ENCODE data around the gene COTL1. TPM values are rescaled to one million over a fixed set of nuclear protein-coding genes. Genes with fewer than 3 reads are reported as not detected.
A peak's percentile ranks its signal among the peaks of the same experiment; 100 is the strongest.

The COTL1 gene
- total and polyA plus RNA-seq, 4 donors: 12.0 to 59.5 (median 23.0) TPM

- TF ChIP-seq JUND (IDR thresholded peaks at IDR 0.05) (no peak), SP1 (IDR thresholded peaks at IDR 0.05) (no peak)
Observed at GRCh38 chr16:84649511-84649861, 31.6 kb upstream of the COTL1 start (continued).

- Histone ChIP-seq H3K36me3 (ENCODE audit: control insufficient read depth in 4 of 4, insufficient read depth in 3 of 4, low read depth in 1 of 4, low read length in 3 of 4) (peaks cover 6 to 23% (median 14%) of the 10 kb centered on the region in 4 donors), H3K9ac (ENCODE audit: low read depth in 1 of 2, low read length in 2 of 2) (peak overlapping the region; percentile 2 to 84), H3K27me3 (ENCODE audit: control insufficient read depth in 4 of 4, insufficient read depth in 4 of 4, low read length in 3 of 4) (no peaks in the 10 kb centered on the region), H3K4me3 (ENCODE audit: low read depth in 1 of 3, low read length in 3 of 3) (peak overlapping the region; percentile 65 to 85 (median 84)), H3K9me3 (ENCODE audit: control insufficient read depth in 4 of 4, low read length in 3 of 4) (no peaks in the 10 kb centered on the region), H3K27ac (ENCODE audit: low read depth in 1 of 2, low read length in 2 of 2) (peak overlapping the region; percentile 78 to 83), H3K4me1 (ENCODE audit: control insufficient read depth in 4 of 4, insufficient read depth in 4 of 4, low read length in 3 of 4) (peaks cover 2 to 15% (median 8%) of the 10 kb centered on the region in 4 donors)
- 2% methylated on average over 96 of the region's 96 CpGs for WGBS
- peak; percentile 48 for DNase-seq (ENCODE audit: low spot score)
- TF ChIP-seq NR2F2 (IDR thresholded peaks at IDR 0.05): peak; percentile 60
- TF ChIP-seq TAF1 (conservative IDR thresholded peaks at IDR 0.05): no peak
- peak in 1 of 2 donors; percentile 41 for TF ChIP-seq HNF4A (conservative IDR thresholded peaks at IDR 0.05)
- TF ChIP-seq EGR1 (IDR thresholded peaks at IDR 0.05; ENCODE audit: low read depth in 2 of 2): no peak
- TF ChIP-seq SP1 (IDR thresholded peaks at IDR 0.05): peak; percentile 67
- TF ChIP-seq RXRA (IDR thresholded peaks at IDR 0.05): peak; percentile 79 to 83
Observed at GRCh38 chr16:84648595-84649510, 31.0 kb upstream of the COTL1 start.

GRCh38 chr16:84647828-84648594 is 30.1 kb upstream of the COTL1 start, which contains the start of gene KLHL36:
KLHL36 (plus strand) TSS chr16:84648511; CDS start chr16:84650868, 2,357 bp downstream.
- DNase-seq (ENCODE audit: low spot score): peak; percentile 70
- no peaks in the 10 kb centered on the region for H3K9me3 ChIP-seq (ENCODE audit: control insufficient read depth in 4 of 4, low read length in 3 of 4)
- peaks cover 3 to 18% (median 14%) of the 10 kb centered on the region in 4 donors for H3K36me3 ChIP-seq (ENCODE audit: control insufficient read depth in 4 of 4, insufficient read depth in 3 of 4, low read depth in 1 of 4, low read length in 3 of 4)
- H3K4me1 ChIP-seq (ENCODE audit: control insufficient read depth in 4 of 4, insufficient read depth in 4 of 4, low read length in 3 of 4): peaks cover 2 to 21% (median 11%) of the 10 kb centered on the region in 4 donors
- 9% methylated on average over 77 of the region's 77 CpGs for WGBS
- no peaks in the 10 kb centered on the region for H3K27me3 ChIP-seq (ENCODE audit: control insufficient read depth in 4 of 4, insufficient read depth in 4 of 4, low read length in 3 of 4)
- peak within 1 kb of the TSS; percentile 78 to 83 for H3K27ac ChIP-seq (ENCODE audit: low read depth in 1 of 2, low read length in 2 of 2)
- no peak for TF ChIP-seq RAD21 (IDR thresholded peaks at IDR 0.05)
- TF ChIP-seq REST (IDR thresholded peaks at IDR 0.05): no peak
- no peak for TF ChIP-seq YY1 (IDR thresholded peaks at IDR 0.05)
- TF ChIP-seq HNF4G (IDR thresholded peaks at IDR 0.05): no peak
- no peak for TF ChIP-seq TAF1 (conservative IDR thresholded peaks at IDR 0.05)
- peak within 1 kb of the TSS; percentile 77 to 85 (median 84) for H3K4me3 ChIP-seq (ENCODE audit: low read depth in 1 of 3, low read length in 3 of 3)
- peak within 1 kb of the TSS; percentile 2 to 84 for H3K9ac ChIP-seq (ENCODE audit: low read depth in 1 of 2, low read length in 2 of 2)

All from liver (tissue), 9 donors.